ENCODE data around the gene CRACR2B.

The CRACR2B gene

GRCh38 chr11:846496-847098, 18.9 kb downstream of the CRACR2B start:
- H3K36me3 ChIP-seq (ENCODE audit: control insufficient read depth in 2 of 2, insufficient read depth in 1 of 2, low read length in 2 of 2) = no peaks in the 10 kb centered on the region
- no peaks in the 10 kb centered on the region for H3K9me3 ChIP-seq (ENCODE audit: control insufficient read depth, insufficient read depth, low read depth, low read length)
- no peak overlapping the region for H3K27ac ChIP-seq (ENCODE audit: extremely low read depth, low read depth, low read length)
- no peak for TF ChIP-seq ZNF561 (tag by site-specific recombination; IDR thresholded peaks at IDR 0.05; ENCODE audit: borderline replicate concordance)
- 0 out of 2 replicates have a peak, but pooled peaks have one; percentile 2 for TF ChIP-seq ZNF600 (tag by site-specific recombination; IDR thresholded peaks at IDR 0.05)
- TF ChIP-seq, protein P1, sequence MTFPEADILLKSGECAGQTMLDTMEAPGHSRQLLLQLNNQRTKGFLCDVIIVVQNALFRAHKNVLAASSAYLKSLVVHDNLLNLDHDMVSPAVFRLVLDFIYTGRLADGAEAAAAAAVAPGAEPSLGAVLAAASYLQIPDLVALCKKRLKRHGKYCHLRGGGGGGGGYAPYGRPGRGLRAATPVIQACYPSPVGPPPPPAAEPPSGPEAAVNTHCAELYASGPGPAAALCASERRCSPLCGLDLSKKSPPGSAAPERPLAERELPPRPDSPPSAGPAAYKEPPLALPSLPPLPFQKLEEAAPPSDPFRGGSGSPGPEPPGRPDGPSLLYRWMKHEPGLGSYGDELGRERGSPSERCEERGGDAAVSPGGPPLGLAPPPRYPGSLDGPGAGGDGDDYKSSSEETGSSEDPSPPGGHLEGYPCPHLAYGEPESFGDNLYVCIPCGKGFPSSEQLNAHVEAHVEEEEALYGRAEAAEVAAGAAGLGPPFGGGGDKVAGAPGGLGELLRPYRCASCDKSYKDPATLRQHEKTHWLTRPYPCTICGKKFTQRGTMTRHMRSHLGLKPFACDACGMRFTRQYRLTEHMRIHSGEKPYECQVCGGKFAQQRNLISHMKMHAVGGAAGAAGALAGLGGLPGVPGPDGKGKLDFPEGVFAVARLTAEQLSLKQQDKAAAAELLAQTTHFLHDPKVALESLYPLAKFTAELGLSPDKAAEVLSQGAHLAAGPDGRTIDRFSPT (tag by site-specific recombination; IDR thresholded peaks at IDR 0.05) = peak; percentile 48; the same call in 1 of the 2 replicates
- CTCF ChIA-PET = interaction anchor here (0.6 to 2.3 kb wide), 3 partner anchors 18 to 205 kb away, joined by 3 to 9 read pairs (median 3); partner anchors contain the start of gene TALDO1
- POLR2A ChIA-PET = interaction anchor here (1.5 to 1.9 kb wide), 2 partner anchors 11 to 27 kb away, joined by 3 to 6 read pairs; partner anchors contain the start of gene PNPLA2
- H3K4me3 ChIP-seq (ENCODE audit: low read depth, low read length) = no peak overlapping the region
- 0 out of 2 replicates have a peak, but pooled peaks cover 6% of the 10 kb centered on the region for H3K4me1 ChIP-seq (ENCODE audit: control insufficient read depth, insufficient read depth, low read length)

- TF ChIP-seq BCL11B (tag by site-specific recombination; IDR thresholded peaks at IDR 0.05; ENCODE audit: low read depth) (no peak), CTCF (tag by site-specific recombination; IDR thresholded peaks at IDR 0.05) (no peak), MYNN (tag by site-specific recombination; IDR thresholded peaks at IDR 0.05; ENCODE audit: borderline replicate concordance) (no peak), OSR2 (tag by site-specific recombination; IDR thresholded peaks at IDR 0.05) (no peak), GLI2 (tag by site-specific recombination; IDR thresholded peaks at IDR 0.05; ENCODE audit: borderline replicate concordance, low read depth) (no peak), ZFP41 (tag by site-specific recombination; IDR thresholded peaks at IDR 0.05; ENCODE audit: borderline replicate concordance) (no peak), ZNF747 (tag by site-specific recombination; IDR thresholded peaks at IDR 0.05) (no peak), ZNF214 (tag by site-specific recombination; IDR thresholded peaks at IDR 0.05; ENCODE audit: borderline replicate concordance) (no peak), ZNF121 (tag by site-specific recombination; IDR thresholded peaks at IDR 0.05) (no peak), ZNF792 (tag by site-specific recombination; IDR thresholded peaks at IDR 0.05) (no peak), SP7 (tag by site-specific recombination; IDR thresholded peaks at IDR 0.05) (no peak), MEIS1 (CRISPR knock-in tag; IDR thresholded peaks at IDR 0.05; ENCODE audit: borderline replicate concordance) (no peak)
- TF ChIP-seq, protein P2, sequence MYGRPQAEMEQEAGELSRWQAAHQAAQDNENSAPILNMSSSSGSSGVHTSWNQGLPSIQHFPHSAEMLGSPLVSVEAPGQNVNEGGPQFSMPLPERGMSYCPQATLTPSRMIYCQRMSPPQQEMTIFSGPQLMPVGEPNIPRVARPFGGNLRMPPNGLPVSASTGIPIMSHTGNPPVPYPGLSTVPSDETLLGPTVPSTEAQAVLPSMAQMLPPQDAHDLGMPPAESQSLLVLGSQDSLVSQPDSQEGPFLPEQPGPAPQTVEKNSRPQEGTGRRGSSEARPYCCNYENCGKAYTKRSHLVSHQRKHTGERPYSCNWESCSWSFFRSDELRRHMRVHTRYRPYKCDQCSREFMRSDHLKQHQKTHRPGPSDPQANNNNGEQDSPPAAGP (tag by site-specific recombination; IDR thresholded peaks at IDR 0.05) = no peak
- ChIA-PET CTCF (interaction anchor here (0.7 to 1.8 kb wide), 9 partner anchors 9 to 1425 kb away, joined by 3 to 10 read pairs (median 5); no protein-coding TSS in a partner anchor), POLR2A (interaction anchor here (1.1 to 1.9 kb wide), 3 partner anchors 9 to 48 kb away, joined by 3 to 6 read pairs (median 3); partner anchors contain the start of gene PNPLA2)
- no peak overlapping the region for H3K4me3 ChIP-seq (ENCODE audit: low read depth, low read length)
- 0 out of 2 replicates have a peak, but pooled peaks cover 6% of the 10 kb centered on the region for H3K4me1 ChIP-seq (ENCODE audit: control insufficient read depth, insufficient read depth, low read length)
- no peaks in the 10 kb centered on the region for H3K36me3 ChIP-seq (ENCODE audit: control insufficient read depth in 2 of 2, insufficient read depth in 1 of 2, low read length in 2 of 2)
- H3K27ac ChIP-seq (ENCODE audit: extremely low read depth, low read depth, low read length) = no peak overlapping the region
- H3K9me3 ChIP-seq (ENCODE audit: control insufficient read depth, insufficient read depth, low read depth, low read length) = no peaks in the 10 kb centered on the region
Observed at GRCh38 chr11:847876-848275, 20.2 kb downstream of the CRACR2B start.

Measured in HEK293 (cell line).